Thymus (tissue), 11 donors: ENCODE measurements around the gene MBTPS1. TPM values are rescaled to one million over a fixed set of nuclear protein-coding genes. Genes with fewer than 3 reads are reported as not detected.
A peak's percentile ranks its signal among the peaks of the same experiment; 100 is the strongest.

ENCODE experiments used
- DNase-seq, 9 donors: peaks; one replicate each; pipeline ENCODE4 v3.0.0-alpha.2; 2013; ENCODE audit warnings: low spot score in 9 of 9, low read depth in 6 of 9, missing footprints in 1 of 9
- H3K27ac ChIP-seq, 2 donors: one replicate each; pipeline ENCODE4 v1.5.1; 2013; ENCODE audit warnings: control low read depth in 1 of 2, low read depth in 1 of 2, low read length in 1 of 2, mild to moderate bottlenecking in 1 of 2, moderate library complexity in 1 of 2
- H3K27me3 ChIP-seq, 2 donors: one replicate each; pipeline ENCODE4 v1.5.1; 2013; ENCODE audit warnings: low read length in 1 of 2; ENCODE audit not compliant: control insufficient read depth in 2 of 2, insufficient read depth in 1 of 2
- H3K36me3 ChIP-seq, 2 donors: one replicate each; pipeline ENCODE4 v1.5.1; 2013; ENCODE audit warnings: low read length in 1 of 2, mild to moderate bottlenecking in 1 of 2, moderate library complexity in 1 of 2; ENCODE audit not compliant: control insufficient read depth in 2 of 2, insufficient read depth in 2 of 2
- H3K4me1 ChIP-seq, 2 donors: one replicate each; pipeline ENCODE4 v1.5.1; 2013; ENCODE audit warnings: low read length in 2 of 2; ENCODE audit not compliant: control insufficient read depth in 2 of 2, insufficient read depth in 2 of 2
- H3K4me3 ChIP-seq, 2 donors: one replicate each; pipeline ENCODE4 v1.5.1; 2013; ENCODE audit warnings: low read length in 2 of 2, control low read depth in 1 of 2, mild to moderate bottlenecking in 1 of 2
- H3K9me3 ChIP-seq, 2 donors: one replicate each; pipeline ENCODE4 v1.5.1; 2013; ENCODE audit warnings: low read length in 1 of 2, mild to moderate bottlenecking in 1 of 2; ENCODE audit not compliant: control insufficient read depth in 2 of 2, insufficient read depth in 1 of 2
- WGBS: extraction: QIAGEN DNeasy Blood & Tissue Kit; methylation state at CpG from one replicate; pipeline ENCODE4 v1.1.7; 2013; 5-methylcytosine and 5-hydroxymethylcytosine counted together
- polyA plus RNA-seq: library from polyadenylated mRNA; stranded (reverse); fragments of 200-250 nt; gene quantifications from one replicate; pipeline ENCODE4 v1.2.3, GENCODE V29; 2013
- total RNA-seq: library from RNA; stranded (reverse); fragments of 120-200 nt; gene quantifications from one replicate; pipeline ENCODE4 v1.2.4, GENCODE V29; 2013
- donor health status: healthy.

MBTPS1 gene
- total and polyA plus RNA-seq, 2 donors = 39.4 to 65.6 TPM

DNA sequence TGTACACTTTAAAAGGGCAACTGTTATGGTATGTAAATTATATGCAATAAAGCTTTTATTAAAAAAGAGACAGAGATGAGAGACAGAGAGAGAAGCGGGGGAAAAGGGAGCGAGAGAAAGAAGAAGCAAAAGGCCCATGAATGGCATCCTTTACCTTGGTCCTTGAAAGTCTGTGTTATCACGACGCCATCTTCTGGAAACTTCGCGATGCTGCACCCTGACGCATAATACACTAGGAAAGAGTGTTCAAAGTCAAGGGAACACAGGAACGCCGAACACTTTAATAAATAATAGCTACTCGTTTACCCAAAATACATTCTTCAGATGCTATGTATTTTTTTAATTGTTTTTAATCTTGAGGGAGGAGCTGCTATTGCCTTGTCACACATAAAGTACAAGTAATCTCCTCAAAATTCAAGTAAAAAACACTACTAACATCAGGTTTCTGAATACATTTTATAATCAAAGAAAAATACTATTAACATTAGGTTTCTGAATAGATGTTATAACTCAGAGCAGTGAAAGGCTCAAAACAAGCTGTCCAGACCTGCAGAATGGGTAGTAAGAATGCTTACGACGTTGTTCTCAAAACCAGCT, 51.1 kb downstream of the MBTPS1 start:
- WGBS = 75% methylated on average over 12 of the region's 12 CpGs
- no peak overlapping the region for H3K27ac ChIP-seq
- H3K27me3 ChIP-seq = no peaks in the 10 kb centered on the region
- peaks cover 67 to 78% of the 10 kb centered on the region in 2 donors for H3K36me3 ChIP-seq
- H3K9me3 ChIP-seq = no peaks in the 10 kb centered on the region
- no peak overlapping the region for H3K4me3 ChIP-seq
- DNase-seq = peak in 2 of 9 donors; percentile 36 to 47
- no peaks in the 10 kb centered on the region for H3K4me1 ChIP-seq

DNA sequence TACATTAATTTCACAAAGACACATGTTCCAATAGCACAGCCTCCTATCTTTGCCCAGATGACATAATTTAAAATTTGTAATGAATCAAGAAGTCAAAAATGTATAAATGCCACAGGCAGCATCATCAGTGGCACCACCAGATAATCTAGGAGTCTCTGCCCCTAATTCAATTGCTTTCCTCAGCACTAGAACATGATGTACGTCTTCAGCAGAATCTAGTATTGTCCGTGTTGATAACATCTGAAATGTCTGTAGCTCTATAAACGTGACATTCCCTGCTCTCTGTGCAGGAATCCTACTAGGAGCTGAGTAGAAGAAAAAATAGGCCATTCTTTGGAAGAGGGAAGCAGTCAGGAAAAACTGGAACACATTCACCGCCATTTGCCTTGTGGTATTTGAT, 52.8 kb downstream of the MBTPS1 start:
- no peaks in the 10 kb centered on the region for H3K9me3 ChIP-seq
- H3K4me1 ChIP-seq = no peaks in the 10 kb centered on the region
- WGBS = 98% methylated on average over 4 of the region's 4 CpGs
- peaks cover 69 to 73% of the 10 kb centered on the region in 2 donors for H3K36me3 ChIP-seq
- H3K4me3 ChIP-seq = no peak overlapping the region
- H3K27me3 ChIP-seq = no peaks in the 10 kb centered on the region
- H3K27ac ChIP-seq = no peak overlapping the region
- DNase-seq = no peak

DNA sequence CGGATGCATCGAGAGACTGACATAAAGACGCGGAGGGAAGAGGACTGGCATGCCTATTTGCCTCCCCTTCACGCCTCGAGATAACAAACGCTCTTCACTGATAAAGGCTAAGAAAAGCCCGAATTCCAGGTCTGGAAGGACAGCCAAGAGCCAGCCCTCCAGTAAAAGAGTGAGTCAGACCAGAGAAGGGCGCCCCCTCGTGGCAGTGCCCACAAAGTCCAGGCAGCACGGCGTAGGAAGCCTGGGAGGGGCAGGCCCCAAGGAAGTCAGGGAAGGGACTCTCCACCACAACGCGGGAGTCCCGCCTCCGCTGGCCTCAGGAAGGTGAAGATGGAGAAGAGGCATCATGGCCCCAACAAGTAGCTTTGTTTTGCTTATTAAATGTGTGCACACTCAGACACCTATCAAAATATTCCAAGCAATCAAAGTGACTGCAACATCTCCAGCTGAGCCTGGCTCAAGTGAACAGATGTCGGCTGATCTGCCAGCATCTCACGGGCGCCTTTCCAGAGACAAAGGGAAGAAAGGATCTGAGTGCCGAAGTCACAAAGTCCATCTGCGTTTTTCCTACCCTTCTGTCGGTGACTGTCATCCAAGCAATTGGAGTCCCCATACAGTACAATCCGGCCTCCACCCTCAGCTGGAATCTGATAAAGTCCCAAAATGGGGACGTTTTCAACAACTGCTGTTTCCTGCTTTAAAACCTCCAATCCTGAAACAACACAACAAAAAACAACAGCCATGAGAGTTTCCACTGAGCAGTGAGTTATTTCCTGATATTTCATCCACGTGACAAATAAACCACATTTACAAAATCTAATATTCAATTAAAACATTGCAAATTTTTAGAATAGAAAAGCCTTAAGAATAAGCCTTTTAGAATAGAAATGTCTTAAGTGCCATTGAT, 53.8 kb downstream of the MBTPS1 start:
- no peaks in the 10 kb centered on the region for H3K9me3 ChIP-seq
- no peak overlapping the region for H3K4me3 ChIP-seq
- no peak overlapping the region for H3K27ac ChIP-seq
- H3K36me3 ChIP-seq = peaks cover 69 to 71% of the 10 kb centered on the region in 2 donors
- peak in 3 of 9 donors; percentile 15 to 35 (median 33) for DNase-seq
- no peaks in the 10 kb centered on the region for H3K27me3 ChIP-seq
- no peaks in the 10 kb centered on the region for H3K4me1 ChIP-seq
- WGBS = 83% methylated on average over 25 of the region's 25 CpGs

DNA sequence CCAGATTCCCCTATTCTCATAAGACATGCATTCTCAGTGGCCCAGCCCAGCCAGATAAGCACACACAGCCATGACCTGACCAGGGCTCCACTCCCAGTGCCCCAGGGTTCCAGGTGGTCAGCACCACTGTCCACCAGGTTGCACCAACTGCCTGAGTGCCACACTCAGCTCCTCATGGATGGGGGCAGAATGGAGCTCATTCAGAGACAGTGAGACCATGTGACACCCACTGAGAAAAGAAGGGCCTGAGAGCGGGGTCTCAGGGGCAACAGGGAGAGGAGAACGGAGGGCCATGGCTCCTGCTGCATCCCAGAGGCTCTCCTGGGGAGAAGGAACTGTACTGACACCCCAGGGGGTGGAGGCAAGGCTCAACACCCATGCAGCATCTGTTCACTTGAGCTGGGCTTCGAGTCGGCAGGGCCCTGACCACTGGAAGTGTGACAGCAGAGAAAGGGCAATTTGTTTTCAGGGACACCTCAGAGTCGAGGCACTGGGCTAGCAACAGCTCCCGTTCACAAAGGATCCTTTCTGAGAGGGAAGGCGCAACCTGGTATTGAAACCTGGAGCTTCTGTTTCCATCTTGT, 55.4 kb downstream of the MBTPS1 start:
- Histone ChIP-seq H3K9me3 (no peaks in the 10 kb centered on the region), H3K27me3 (no peaks in the 10 kb centered on the region), H3K27ac (no peak overlapping the region), H3K4me3 (no peak overlapping the region), H3K4me1 (no peaks in the 10 kb centered on the region), H3K36me3 (peaks cover 72 to 73% of the 10 kb centered on the region in 2 donors)
- no peak for DNase-seq
- 98% methylated on average over 7 of the region's 7 CpGs for WGBS

DNA sequence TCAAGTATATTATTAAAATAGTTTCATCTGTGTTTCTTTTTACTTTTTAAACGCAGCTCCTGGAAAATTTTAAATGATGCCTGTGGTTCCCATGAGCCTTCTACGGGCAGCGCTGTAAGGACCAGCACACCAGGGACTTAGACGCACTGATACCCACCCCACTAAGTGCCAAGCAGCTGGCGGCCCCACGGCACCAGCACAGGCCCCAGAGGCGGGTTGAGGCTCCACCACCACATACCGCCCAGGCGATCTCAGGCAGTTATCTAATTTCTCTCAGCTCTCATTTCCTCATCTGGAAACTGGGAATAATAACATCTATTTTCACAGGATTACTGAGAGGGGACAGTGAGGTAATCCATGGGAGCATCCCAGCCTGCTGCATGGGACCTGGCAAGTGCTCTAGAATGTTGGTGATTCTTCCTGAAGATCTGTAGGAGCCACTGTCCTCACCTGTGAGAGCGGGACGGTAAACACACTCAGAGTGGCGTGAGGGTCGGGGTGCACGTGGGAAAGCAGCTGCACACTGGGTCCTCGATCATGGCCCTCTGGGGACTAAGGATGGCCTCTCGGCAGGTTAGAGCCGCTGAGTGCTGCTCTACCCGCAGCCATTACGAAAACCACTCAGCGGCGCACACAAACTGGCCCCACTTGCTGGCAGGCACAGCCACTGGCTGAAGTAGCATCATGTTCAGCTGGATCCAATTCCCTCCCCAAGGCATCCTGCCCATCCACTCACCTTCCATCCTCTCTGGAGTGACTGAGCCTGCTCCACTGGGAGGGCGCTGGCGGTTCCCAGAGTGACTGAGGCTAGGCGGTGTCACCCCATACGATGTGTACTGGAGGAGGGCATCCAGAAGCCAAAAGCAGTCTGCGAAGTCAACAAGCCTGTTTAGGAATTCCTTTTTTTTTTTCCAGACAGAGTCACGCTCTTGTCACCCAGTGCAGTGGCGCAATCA, 56.5 kb downstream of the MBTPS1 start:
- Histone ChIP-seq H3K4me1 (no peaks in the 10 kb centered on the region), H3K27ac (no peak overlapping the region), H3K36me3 (peaks cover 71 to 82% of the 10 kb centered on the region in 2 donors), H3K27me3 (no peaks in the 10 kb centered on the region), H3K9me3 (no peaks in the 10 kb centered on the region), H3K4me3 (no peak overlapping the region)
- DNase-seq = no peak
- WGBS = 97% methylated on average over 28 of the region's 28 CpGs

DNA sequence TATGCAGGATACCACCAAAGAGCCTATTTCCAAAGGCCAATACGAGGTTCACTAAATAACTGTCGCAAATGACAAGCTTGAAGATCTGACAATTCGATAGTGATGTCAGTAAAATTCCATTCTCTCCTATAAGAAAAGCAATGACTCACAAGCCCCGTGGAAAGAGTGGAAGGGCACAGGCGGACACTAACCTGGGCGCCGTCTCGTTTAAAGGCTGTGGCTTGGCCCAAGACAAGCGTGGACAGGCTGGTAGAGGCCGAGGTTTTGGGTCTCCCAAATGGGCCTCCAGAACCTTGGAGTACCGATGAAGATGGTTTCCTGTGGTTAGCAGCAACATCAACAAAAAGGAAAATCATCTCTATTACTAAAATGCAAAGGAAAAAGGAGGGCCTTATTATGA, 57.6 kb downstream of the MBTPS1 start:
- Histone ChIP-seq H3K27me3 (no peaks in the 10 kb centered on the region), H3K27ac (no peak overlapping the region), H3K9me3 (no peaks in the 10 kb centered on the region), H3K4me3 (no peak overlapping the region), H3K36me3 (peaks cover 75 to 91% of the 10 kb centered on the region in 2 donors), H3K4me1 (no peaks in the 10 kb centered on the region)
- 99% methylated on average over 11 of the region's 11 CpGs for WGBS
- DNase-seq = no peak

DNA sequence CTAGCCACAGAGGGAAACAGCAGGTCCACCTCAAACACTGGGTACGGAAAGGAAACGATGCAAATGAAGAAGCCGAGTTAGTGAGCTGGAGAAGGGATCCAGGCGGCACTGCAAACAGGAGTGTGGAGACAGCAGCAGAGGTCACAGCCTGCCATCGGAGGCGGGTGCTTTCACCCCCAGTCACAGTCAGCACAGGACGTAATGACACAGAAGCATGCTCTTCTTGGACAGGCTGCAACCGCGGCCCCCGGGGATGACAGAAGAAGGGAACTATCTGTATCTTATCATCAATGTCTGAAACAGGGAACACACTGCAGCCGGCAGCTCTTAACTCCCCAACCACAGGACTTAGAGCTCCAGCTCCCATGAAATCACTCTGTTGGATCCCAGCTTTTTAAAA, 58.1 kb downstream of the MBTPS1 start:
- H3K27ac ChIP-seq = no peak overlapping the region
- peaks cover 77 to 90% of the 10 kb centered on the region in 2 donors for H3K36me3 ChIP-seq
- H3K4me1 ChIP-seq = no peaks in the 10 kb centered on the region
- 99% methylated on average over 11 of the region's 11 CpGs for WGBS
- H3K27me3 ChIP-seq = no peaks in the 10 kb centered on the region
- DNase-seq = no peak
- H3K9me3 ChIP-seq = no peaks in the 10 kb centered on the region
- H3K4me3 ChIP-seq = no peak overlapping the region

DNA sequence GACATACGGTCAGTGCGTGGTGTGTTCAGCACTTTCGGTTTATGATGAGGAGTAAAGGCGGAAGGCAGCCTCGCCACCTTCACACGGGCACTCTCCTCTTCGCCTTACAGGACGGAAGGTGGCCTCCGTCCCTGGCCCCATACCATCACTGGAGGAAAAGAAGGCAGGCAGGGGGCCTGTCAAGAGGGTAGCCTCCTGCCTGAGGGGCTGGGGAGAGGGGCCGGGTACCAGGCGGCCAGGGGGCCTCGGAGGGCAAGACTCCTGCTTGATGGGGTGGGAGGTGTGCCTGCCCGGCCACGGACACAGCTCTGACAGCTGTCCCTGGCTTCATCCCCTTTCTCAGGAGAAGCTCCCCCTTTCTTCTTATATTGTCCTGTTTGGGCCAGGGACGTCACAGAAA, 58.5 kb downstream of the MBTPS1 start:
- Histone ChIP-seq H3K27me3 (no peaks in the 10 kb centered on the region), H3K27ac (no peak overlapping the region), H3K4me1 (no peaks in the 10 kb centered on the region), H3K36me3 (peaks cover 81 to 90% of the 10 kb centered on the region in 2 donors), H3K4me3 (no peak overlapping the region), H3K9me3 (no peaks in the 10 kb centered on the region)
- WGBS = 98% methylated on average over 15 of the region's 15 CpGs
- no peak for DNase-seq
